Stimulated activated CD4-positive, alpha-beta T cell treated with anti-CD3 and anti-CD28 coated beads, TNF-alpha, amount 100 ng/mL, for 24 hours (primary cell): ENCODE results near the gene FLVCR2.
A peak's percentile ranks its signal among the peaks of the same experiment; 100 is the strongest.

Source experiments
- DNase-seq, 3 experiments: peaks; one replicate each; pipeline ENCODE4 v3.0.0-alpha.2; 2020; ENCODE audit warnings: low read depth in 3 of 3

FLVCR2 gene, protein sequence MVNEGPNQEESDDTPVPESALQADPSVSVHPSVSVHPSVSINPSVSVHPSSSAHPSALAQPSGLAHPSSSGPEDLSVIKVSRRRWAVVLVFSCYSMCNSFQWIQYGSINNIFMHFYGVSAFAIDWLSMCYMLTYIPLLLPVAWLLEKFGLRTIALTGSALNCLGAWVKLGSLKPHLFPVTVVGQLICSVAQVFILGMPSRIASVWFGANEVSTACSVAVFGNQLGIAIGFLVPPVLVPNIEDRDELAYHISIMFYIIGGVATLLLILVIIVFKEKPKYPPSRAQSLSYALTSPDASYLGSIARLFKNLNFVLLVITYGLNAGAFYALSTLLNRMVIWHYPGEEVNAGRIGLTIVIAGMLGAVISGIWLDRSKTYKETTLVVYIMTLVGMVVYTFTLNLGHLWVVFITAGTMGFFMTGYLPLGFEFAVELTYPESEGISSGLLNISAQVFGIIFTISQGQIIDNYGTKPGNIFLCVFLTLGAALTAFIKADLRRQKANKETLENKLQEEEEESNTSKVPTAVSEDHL

DNA sequence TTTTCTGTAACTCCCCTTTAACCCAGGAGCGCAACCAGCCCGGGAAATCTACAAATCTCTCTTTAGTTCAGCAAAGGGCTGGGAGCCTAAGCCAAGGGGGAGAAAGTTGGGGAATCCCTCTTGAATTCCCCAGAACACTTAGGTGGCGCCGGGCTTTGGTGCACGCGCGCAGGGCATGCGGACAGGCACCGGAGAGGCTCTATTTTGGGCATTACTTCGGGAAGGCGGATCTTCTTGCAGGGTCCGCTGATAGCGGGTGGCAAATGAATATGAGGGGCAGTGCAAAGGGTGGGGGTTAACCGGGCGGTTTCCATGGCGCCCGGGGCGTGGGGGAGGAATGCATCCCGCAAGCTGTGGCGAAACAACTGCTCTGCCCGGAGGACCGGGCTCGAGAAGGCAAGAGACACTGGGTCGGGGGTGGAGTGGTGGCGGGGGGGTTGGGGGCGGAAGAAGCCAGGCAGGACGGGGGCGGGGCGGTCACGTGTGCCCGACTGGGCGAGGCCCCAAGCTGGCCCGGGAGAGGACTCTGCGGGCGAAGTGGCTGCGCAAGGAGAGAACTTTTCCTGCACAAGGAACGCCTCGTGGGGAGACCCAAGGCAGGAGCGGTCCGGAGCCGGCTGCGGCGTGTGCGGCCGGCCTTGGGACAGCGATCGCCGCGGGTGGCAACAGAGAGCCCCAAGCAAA lies at the start of gene FLVCR2:
FLVCR2 (plus strand) TSS at position 519 of the 684 bp plus-strand sequence. CDS start 353 bp downstream, outside the sequence.
- peak in 1 of 3 experiments; percentile 54 for DNase-seq

DNA sequence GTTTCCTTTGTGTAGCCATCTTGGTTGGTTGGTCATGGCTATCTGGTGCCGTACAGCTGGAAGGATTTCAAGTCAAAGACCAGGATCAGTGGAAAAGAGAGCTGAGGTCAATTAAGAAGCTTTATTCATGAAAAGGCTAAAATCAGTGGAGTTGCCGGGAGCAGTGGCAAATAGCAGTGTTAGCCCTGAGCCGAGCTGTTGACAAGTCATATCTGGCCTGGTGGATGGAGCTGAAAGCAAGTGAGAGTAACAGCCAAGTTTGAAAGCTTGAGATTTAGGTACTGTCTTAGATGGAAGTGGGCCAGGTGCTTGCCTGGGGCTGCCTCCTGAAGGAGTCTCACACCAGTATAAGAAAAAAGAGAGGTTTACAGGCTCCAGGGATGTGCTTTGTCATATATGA lies 47.2 kb upstream of the FLVCR2 start:
- no peak for DNase-seq

DNA sequence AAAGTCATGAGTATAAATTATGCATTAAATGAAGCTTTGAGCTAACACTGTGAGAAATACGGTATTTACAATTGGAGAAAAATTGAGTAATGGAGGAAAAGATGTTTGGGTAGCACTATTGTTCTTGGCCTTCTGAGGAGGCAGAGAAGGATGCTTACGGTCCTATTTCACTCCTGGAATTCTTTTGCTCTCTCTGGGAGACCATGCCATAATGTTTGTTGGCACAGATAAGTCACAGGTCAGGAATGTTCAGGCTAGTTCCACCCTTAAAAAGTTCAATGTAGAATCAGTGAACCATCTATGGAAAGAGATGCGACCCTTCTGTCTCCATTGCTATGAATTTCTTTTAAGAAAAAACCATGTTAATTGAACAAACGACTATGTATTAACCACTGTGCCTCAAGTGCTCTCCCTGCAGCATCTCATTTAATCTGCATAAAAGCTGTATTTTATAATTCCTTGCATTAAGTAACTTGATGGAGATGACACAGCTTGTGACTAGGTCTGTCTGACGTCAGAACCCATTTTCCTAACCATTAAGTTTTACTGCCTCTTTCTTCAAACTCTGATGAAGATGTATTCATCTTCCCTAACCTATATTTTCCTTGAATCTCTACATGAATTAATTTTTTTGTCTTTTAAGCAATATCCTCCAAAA lies 46.6 kb upstream of the FLVCR2 start:
- no peak for DNase-seq

DNA sequence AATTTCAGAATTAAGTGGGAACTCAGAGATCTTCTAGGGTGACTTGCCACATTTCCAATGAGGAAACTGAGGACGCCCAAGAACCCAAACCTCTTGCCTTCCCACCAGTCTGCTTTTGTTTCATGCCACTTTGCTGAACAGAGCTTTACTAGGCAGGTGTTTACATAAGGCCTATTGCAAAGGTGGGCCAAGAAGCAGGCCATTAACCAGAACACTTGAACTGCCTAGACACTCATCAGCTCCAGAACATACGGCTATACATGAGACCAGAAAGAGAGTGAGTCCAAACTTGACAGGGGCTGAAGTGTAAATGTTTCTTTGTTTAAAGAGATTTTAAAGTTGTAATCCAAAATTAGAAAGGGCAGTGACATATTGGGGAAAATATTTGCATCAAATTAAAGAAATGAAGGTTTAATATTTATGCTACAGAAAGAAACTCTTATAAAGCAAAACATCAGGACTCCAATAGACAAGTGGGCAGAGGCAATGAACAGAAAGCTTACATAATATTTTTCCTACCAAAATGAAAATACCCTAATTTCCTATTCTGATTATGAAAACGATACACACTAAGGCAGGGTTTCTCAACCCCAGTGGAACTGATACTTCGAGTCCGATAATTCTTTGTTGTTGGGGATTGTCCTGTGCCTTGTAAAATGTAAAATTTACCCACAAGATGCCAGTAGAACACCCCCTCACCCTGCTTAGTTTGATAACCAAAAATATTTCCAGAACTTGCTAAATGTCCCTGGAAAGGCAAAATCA lies 44.4 kb upstream of the FLVCR2 start:
- DNase-seq: no peak

DNA sequence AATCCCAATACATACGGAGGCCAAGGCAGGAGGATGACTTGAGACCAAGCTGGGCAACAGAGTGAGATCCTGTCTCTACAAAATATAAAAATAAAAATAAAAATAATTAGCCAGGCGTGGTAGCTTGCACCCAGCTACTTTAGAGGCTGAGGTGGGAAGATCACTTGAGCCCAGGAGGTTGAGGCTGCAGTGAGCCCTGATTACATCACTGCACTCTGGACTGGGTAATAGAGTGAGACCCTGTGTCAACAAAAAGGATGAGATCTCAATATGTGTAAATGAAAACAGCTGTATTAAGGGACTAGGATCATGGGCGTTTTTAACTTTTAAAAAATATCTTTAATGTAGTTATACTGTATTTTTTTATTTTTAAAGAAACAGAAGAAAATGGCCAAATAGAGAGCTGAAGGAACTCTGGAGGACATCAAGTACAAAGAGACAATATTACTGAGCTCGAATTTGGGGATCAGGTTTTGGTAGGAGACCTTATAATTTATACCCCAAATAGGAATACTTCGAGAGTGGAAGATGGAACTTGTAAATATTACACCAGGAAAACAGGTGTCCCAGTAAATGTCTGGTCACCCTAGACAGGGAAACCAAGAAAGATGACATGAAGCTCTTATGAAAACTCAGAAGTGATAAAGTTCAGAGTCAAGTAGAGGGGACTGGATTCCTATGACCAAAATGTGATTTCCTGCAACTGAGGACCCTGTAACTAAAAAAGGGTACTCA lies 43.1 kb upstream of the FLVCR2 start:
- no peak for DNase-seq

DNA sequence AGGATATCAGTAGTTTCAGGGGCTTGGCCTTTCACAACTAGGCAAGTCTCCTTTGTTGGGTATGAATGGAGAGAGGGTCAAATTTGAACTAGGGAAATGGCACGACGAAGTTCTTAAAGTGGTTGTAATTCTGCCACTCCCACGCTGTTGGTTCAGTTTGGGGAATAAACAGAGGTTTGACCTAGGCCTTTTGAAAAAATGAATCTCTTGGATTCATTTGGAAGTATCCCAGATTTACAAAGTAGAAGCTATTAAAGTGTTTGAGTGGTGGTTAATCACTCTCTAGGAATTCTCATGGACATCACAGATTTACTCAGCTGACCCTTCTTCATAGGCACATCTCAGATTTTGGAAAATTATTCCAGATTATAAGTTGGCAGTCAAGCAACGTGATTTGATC lies 41.3 kb upstream of the FLVCR2 start:
- DNase-seq: no peak

DNA sequence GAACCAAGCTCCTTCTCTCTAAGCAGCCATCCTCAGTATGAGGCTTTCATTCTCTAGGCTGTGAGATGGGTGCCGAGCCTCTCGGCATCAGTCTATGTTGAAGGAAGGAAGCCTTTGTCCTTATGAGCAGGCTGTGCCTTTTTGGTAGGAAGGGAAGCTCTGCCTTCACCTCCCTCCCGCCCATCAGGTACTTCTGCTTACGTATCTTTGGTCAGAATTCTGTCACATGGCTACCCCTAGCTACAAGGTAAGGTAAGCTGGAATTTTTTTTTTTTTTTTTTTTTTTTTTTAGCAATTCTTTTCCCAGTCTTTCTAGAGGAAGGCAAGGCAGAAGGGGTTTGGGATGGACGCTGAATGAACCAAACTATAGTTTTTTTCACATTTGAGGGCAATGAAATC lies 39.3 kb upstream of the FLVCR2 start:
- no peak for DNase-seq

DNA sequence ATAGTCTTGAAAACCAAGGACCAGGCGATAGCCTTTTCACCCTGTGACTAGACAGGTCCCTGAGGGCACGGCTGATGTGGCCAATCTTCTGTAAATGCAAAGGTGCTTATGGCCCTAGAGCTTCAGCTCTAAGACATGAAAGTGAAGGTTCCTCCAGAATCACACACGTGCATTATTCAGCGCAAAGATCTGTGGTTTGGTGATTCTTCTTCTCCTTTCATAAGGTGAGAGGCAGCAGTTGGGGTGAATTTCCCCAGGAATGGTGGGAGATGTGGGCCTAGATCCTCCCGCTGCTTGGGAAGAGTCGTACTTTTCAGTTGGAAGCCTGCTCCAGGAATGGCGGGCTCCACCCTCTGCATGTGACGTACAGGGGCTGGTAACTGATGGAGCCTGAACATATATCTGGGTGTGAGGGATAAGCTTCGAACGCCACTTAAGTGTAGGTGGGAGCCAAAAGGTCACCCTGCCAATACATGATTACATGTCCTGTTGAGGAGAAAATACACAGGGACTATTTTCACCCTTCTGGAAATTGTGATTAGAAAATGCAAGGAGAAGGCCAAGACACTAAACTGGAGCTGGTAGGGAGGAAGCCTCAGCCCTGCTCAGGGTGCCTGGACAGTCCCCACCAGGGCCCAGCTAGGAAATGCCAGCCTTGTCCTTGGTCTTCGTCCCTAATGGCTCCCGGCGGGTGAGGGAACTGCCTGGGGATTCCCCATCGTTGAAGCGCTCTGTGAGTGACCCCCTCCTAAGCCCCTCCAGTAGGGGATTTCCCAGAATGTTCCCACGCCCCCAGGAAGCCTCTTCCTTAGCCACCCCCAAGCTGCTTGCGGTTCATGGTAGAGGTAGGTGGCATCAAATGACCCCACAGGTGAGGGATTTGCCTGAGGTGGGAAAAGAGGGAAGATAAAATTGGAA lies 38.6 kb upstream of the FLVCR2 start:
- peak in 1 of 3 experiments; percentile 41 for DNase-seq

DNA sequence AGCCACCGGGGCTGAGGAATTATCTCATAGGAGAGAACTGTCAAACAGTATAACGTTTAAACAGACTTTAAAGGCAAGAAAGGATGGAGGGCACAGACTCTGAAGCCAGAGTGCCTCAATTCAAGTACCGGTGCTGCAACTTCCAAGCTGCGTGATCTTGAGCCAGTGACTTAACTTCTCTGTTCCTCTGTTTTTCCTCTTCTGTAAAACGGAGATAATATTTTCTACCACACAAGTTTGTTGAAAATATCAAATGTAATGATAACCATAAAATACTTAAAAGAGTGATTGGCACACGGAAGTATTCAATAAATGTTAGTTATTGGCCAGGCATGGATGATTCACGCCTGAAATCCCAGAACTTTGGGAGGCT lies 38.0 kb upstream of the FLVCR2 start:
- DNase-seq: no peak

DNA sequence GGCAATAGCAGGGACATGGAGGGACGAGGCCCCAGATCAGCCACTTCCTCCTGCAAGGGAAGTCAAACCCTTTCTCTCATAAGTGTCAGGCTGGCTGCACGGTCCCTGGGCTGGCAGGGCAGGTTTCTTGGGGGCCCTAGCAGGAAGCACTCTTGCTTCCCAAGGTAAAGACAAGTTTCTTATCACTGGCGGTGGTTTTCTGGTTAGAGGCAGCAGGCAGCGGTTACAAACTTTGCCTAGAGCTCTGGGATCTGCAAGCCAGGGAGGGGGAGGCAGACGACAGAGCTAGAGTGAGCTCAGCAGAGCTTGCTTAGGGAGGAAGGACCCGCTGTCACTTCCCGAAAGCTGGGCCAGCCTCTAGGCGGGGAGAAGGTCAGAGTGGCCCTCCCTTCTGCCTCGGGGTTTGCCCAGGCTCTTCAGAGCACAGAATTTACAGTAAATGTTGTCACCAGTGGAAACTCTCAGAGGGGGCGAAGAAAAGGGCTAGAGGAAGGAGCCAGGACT lies 35.8 kb upstream of the FLVCR2 start:
- DNase-seq: peak; percentile 63 to 86 (median 69)

DNA sequence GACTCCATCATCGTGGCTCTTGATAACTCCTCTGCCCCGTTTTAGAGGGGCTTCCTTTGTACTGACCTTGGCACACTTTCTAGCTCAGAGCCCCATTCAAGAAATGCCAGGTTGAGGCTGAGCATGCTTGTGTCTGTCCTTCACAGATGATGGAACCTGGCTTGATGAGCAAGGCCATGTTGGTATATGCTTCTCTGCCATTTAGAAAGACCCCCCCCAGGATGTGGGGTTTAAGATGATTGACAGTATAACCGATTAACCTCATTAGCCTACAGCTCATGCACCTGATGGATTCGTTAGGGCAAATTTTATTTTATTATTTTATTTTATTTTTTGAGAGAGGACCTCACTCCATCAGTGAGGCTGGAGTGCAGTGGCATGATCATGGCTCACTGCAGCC lies 35.2 kb upstream of the FLVCR2 start:
- DNase-seq: no peak

DNA sequence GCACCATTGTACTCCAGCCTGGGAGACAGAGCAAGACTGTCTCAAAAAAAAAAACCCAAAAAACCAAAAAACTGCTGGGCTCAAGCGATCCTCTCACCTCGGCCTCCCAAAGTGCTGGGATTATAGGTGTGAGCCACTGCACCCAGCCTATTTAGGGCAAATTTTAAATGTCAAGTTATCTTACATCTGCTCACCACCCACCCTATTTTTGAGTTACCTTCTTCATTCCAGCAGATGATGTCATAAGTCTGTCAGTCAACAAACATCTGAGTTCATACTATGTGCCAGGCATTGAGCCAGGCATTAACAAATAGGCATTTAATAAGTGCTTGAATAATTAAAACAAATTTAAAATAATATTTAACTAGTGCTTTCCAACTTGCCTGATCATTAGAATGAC lies 34.6 kb upstream of the FLVCR2 start:
- no peak for DNase-seq

DNA sequence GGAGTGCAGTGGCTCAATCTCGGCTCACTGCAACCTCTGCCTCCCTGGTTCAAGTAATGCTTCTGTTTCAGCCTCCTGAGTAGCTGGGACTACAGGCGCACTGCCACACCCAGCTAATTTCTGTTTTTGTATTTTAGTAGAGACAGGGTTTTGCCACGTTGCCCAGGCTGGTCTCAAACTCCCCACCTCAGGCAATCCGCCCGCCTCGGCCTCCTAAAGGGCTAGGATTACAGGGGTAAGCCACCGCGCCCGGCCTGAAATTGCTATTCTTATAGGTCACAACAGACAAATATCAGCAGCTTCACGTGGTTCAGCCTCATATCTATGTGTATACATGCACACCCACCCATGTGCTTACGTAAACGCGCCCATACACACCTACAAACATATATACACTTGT lies 32.5 kb upstream of the FLVCR2 start:
- no peak for DNase-seq

DNA sequence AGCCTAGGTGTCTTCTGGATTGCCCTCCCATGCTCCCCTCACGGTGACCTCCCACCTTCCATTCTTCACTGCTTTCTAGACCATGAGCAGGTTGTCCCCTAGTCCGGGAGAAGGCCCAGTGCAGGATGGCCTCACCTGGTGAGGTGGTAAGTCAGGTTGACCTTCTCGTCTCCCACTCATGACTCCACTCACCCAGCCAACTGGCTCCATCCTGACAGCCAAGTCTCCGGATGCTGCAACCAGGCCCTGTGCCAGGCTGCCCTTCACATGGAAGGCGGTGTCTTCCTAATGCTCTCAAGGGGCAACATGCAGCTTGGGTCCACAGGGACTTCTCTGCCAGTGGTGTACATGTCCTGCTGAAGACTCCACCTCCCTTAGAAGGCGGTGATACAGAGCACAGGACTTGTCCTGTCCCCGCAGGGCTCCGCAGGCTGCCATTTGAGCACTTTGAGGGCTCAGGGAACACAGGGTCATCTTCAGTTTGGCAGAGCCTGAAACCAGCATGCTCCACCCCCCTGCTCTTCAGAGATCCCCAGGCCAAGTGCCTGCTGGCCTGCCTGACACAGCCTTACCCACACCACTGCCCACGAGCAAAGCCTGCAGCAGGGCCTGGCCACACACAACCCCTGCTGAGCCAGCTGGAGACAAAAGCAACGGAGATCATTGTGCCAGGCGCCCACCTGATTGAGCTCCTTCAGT lies 30.7 kb upstream of the FLVCR2 start:
- no peak for DNase-seq

DNA sequence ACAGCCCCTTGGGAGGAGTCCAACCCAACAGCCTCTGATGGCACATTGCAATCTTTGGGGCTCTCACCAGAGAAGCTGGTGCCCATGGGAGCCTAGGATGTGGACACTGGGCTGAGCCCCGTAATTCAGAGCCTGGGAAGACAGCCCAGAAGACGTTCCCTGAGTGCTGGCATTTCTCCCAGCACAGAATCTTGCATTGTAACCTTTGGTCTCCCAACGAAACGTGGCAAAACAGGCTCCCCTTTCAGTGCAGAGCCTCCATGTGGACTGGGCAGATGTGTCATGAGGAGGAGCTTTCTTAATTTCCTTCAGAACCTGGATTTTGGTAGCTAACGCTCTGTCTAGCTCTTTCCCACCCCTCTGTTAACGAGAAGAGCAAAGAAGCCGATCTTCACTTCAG lies 29.9 kb upstream of the FLVCR2 start:
- no peak for DNase-seq

DNA sequence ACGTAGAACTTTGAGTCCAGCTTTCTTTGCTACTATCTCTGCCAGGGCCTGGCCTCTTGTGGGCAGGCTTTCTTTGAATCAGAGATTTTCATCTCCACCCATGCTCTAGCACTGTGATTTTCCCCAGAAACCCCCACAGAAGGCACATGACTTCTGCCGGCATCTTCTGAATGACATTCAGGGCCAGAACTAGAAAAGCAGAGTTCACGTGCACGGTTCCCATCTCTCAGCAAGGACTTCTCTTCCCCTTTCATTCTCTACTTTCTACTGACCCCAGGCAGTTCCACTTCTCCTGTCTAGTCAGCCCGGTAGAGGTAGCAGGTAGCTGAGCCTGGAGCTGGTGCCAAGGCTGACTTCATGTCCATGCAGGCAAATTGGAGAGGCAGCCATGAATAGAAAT lies 29.3 kb upstream of the FLVCR2 start:
- DNase-seq: peak in 1 of 3 experiments; percentile 28

DNA sequence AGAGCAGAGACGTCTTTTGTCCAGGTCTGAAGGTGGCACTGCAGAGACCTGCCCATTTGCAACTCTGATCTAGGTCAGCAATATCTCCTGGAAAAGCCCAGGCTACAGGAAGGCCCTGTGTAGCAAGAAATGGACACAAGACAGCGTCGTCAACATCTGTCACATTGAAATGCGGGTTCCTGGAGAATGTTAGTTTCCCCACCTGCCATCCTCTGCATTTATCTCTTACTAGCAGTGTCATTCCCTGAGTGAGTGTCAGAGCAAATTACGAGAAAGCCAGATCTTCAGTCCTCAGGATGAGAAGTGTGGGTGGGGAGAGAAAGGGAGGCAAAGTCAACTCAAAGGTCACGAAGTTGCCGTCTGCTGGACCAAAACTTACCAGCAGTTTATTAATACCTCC lies 27.4 kb upstream of the FLVCR2 start:
- no peak for DNase-seq

DNA sequence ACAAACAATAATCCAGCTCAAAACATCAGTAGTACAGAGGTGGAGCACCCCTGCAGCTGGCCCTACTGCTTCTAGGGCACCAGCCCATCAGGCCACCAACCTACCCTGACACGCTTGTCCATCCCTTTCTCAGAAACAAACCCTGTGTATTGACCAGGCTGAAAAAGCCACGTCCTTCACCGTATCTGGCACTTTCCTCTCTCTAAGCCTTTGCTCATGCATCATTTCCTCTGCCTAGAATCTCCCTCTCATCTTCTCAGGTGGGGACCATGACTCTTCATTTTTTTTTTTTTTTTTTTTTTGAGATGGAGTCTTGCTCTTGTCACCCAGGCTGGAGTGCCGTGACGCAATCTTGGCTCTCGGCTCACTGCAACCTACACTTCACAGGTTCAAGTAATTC lies 25.3 kb upstream of the FLVCR2 start:
- DNase-seq: no peak

DNA sequence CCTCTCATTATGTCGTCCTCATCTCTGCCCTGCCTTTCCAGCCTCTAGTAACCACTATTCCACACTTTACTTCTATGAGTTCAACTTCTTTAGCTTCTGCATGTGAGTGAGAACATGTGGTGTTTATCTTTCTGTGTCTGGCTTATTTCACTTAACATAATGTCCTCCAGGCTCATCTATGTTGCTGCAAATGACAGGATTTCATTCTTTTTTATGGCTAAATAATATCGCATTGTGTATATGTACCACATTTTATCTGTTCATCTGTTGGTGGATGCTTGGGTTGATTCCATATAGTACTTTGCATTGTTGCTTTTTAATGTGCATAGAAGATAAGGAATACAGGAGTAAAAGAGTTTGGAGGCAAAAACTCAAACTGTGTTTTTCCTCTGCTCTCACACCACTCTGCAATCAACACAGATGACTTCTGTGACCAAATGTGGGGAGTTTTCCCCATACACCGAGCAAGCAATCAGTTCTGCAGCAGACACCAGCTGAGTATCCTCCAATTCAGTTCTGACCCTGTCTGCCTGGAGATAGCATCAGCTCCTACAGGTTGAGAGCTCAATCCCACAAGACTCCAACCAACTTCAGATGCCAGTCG lies 24.6 kb upstream of the FLVCR2 start:
- no peak for DNase-seq
